GM18873 (cell line): ENCODE measurements around the gene DGLUCY.
"Not testable (repeated sequence)": the region's sequence is repeated elsewhere in the genome, so short reads cannot be mapped to it uniquely, and the experiment has no call there.

Experiments used
- ATAC-seq: cut with Tn5 transposase; IDR thresholded peaks from one replicate; pipeline ENCODE4 v1.9.1; 2021; ENCODE audit warnings: mild to moderate bottlenecking, moderate library complexity, moderate number of reproducible peaks; ENCODE audit not compliant: unreplicated experiment, low FRiP score

Gene DGLUCY

GRCh38 chr14:91230397-91231035, 116.6 kb downstream of the DGLUCY start:
- no peak for ATAC-seq

GRCh38 chr14:91231446-91231845, 117.6 kb downstream of the DGLUCY start:
- ATAC-seq: no peak

DNA sequence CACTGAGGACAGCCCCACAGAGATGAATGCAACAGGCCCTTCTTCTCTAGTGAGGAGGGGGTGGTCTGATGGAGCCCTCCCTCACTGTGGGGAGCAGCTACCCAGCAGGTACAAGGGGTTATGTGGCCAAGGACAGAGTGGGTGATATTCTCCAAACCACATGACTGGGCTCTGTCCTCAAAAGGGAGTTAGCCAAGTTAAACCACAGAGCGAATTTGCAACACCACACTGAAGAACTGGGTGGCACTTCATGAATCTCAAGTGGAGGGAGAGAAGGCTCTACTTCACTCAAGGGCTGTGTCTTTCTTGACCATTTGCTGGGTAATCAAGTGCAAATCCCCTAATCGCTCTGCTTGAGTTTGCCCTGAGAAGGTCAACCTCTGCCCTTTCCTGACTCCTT, 118.2 kb downstream of the DGLUCY start:
- no peak for ATAC-seq

GRCh38 chr14:91232603-91233002, 118.7 kb downstream of the DGLUCY start:
- ATAC-seq: no peak

- ATAC-seq: no peak
Observed at GRCh38 chr14:91233936-91234790, 120.3 kb downstream of the DGLUCY start.

- no peak for ATAC-seq
Observed at GRCh38 chr14:91234791-91235114, 120.9 kb downstream of the DGLUCY start.

DNA sequence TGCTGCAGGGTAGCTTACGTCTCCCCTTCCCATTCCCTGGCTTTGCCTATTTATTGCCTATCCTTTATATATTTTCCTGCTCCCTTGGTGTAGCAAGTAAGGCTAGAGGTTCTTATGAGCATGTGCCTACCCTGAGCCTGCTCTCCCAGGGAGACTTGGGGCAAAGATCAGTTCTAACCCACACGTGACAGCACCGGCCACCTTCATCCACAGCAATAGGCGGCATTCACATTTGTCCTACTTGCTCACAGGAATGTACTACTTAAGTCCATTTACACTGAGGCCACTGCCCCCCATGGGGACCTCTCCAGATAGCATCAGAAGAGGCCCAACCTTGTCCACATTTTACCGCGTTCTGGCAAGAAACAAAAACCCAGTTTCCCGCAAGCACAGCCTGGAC, 122.0 kb downstream of the DGLUCY start:
- ATAC-seq: no peak

DNA sequence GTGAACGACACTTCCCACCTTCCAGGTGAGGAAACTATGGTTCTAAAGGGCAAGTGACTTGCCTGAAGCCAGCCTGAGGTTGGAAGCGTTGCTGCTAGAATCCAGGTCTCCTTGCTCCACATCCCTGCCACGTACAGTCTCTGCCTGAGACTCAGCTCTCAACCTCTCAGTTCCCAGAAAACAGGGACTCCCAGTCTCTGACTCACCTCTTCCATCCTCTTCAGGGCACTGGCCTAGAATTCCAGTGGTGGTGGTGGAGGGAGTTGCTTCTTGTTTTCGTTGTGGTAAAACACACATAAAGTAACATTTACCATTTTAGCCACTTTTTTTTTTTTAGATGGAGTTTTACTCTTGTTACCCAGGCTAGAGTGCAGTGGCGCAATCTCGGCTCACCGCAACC, 123.3 kb downstream of the DGLUCY start:
- no peak for ATAC-seq

GRCh38 chr14:91238085-91238484, 124.2 kb downstream of the DGLUCY start:
- ATAC-seq: no peak

DNA sequence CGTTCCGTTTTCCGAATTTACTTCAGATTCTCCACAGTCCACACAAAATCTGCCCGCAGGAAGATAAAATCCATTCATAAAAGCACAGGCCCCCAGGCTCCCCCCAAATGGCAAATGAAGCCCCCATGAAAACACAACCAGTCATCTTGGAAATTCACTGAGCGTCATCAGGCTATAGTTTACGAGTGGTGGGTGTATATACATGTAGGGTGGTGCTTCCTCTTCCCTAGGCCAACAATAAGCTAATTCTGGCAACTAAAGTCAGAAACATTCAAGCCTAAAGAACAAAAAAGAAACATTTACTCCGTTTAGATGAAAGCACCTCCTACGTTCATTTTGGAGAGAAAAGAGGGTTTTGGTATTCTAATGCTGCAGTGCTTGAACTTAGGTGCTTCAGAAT, 124.8 kb downstream of the DGLUCY start:
- ATAC-seq: no peak

- peak; percentile 55 for ATAC-seq
Observed at GRCh38 chr14:91241863-91242262, 128.0 kb downstream of the DGLUCY start.

DNA sequence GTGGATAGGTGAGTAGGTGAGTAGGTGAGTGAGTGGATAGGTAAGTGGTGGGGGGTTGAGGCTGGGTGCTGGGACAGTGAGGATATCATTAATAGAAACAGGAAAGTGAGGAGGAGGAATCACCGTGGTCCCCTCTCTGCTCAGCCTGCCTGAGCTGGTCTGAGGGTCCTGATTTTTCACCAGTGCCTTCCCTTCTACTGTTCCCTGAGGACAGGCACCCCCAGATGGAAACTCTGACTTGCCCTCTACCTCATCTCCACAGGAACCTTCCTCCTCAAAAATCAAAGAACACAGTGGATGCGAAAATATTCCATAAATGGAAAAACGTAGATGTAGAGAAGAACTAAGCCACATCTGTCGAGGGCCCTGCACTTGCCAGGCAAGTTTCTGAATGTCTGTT, 128.8 kb downstream of the DGLUCY start:
- no peak for ATAC-seq

DNA sequence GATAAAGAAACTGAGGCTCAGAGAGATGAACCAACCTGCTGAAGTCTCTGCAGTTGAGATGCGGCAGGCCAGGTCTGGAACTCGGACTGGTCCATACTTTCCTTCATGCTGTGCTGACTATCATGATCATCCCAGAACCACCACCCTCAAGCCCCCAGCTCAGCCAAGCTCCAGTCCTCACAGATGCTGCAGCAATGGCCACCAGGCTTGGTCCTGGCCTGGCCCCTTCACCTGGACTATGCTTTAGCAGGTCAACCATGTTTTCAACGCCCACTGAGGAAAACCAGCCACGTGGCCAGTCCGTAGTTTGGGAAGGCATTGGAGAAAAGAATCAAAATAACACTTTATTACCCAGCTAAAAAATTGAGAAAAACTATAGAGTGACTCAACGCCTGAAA, 129.2 kb downstream of the DGLUCY start:
- ATAC-seq: no peak

GRCh38 chr14:91244501-91244901, 130.6 kb downstream of the DGLUCY start, which contains the start of gene GPR68:
Gene GPR68 (minus strand): TSS chr14:91244704. CDS start chr14:91235050, 9,654 bp downstream.
- ATAC-seq: no peak

GRCh38 chr14:91245029-91245428, 131.2 kb downstream of the DGLUCY start:
- ATAC-seq: no peak

- not testable (repeated sequence) for ATAC-seq
Observed at GRCh38 chr14:91245616-91246015, 131.7 kb downstream of the DGLUCY start.

GRCh38 chr14:91246051-91246852, 132.4 kb downstream of the DGLUCY start:
- no peak for ATAC-seq

- peak; percentile 81 for ATAC-seq
Observed at GRCh38 chr14:91249841-91250616, 136.2 kb downstream of the DGLUCY start.

DNA sequence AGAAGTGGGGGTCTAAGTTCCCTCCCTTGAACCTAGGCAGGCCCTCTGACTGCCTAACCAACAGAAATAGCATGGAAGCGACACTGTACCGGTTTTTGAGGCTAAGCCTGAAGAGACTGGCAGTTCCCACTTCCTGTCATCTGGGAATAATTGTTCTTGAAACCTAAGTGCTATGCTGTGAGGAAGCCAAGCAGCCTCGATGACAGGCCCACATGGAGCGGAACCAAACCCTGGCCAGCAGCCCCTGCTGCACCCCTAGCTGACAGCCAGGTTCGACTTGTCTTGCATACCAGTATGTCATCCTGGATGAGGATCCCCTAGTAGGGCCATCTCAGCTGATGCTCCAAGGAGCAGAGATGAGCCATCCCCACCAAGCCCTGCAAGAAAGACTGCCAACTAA, 137.0 kb downstream of the DGLUCY start:
- no peak for ATAC-seq
